Erythroblast (primary cell): ENCODE results near the gene LRRC8A.

Experiments used
- GATA1 ChIP-seq: IDR thresholded peaks from 2 replicates; pipeline ENCODE4 v1.6.1; 2011; ENCODE audit warnings: low read depth, mild to moderate bottlenecking, control low read depth, low read length, moderate library complexity
- POLR2A ChIP-seq: IDR thresholded peaks from 2 replicates; pipeline ENCODE4 v1.6.1; 2011; ENCODE audit warnings: mild to moderate bottlenecking, low read length

DNA sequence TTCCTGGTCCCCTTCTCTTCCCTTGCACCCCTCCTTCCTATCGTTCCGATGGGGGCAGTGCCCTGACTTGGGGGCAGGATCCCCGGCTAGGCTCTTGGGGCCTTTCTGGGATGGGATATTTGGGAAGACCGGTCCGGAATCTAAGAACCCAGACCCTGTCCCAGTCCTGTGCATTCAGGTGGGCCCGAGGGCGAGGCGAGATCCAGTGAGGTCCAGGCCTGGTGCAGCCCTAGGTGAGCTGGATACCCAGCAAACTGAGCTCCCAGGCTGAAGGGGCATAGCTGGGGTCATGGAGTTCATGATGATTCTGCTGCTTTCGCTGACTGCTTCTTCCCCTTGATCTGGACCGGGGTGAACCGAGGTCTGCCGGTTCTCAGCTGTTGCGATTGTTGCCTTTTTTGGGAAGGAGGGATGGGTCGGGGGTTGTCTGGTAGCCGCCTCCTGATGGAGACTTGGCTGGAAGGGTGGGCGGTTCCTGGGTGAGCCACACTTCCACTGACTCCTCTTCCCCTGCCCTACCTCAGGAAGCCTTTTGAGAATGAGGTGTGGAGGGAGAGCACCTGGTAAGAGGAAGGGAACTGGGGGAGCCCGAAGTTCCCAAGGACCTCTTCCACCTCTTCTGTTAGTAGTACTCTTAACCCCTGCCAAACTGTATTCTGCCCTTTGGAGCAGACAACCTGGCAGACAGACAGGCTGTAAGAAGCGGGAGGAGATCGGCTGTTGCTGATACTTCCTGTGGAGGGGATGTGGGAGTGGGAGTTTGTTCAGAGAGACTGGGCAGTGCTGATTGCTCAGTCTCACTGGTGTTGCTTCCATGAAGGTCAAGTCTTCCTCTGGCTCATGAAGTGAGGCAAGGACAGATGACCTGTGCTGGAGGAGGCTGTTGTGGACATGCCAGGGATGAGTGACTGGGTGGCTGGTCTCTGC, 1.0 kb downstream of the LRRC8A start:
- no peak for TF ChIP-seq POLR2A
- no peak for TF ChIP-seq GATA1
